HG03025 (cell line): ENCODE measurements around the gene IGSF23.
"Not testable (repeated sequence)": the region's sequence is repeated elsewhere in the genome, so short reads cannot be mapped to it uniquely, and the experiment has no call there.

ENCODE experiments used
- ATAC-seq: cut with Tn5 transposase; IDR thresholded peaks from one replicate; pipeline ENCODE4 v1.9.1; 2021; ENCODE audit warnings: mild to moderate bottlenecking, moderate library complexity; ENCODE audit not compliant: unreplicated experiment, low FRiP score

IGSF23 gene

GRCh38 chr19:44658069-44658733 is 44.8 kb downstream of the IGSF23 start:
- ATAC-seq = no peak

GRCh38 chr19:44660081-44660480 is 46.7 kb downstream of the IGSF23 start:
- ATAC-seq = no peak

GRCh38 chr19:44661205-44661604 is 47.8 kb downstream of the IGSF23 start:
- no peak for ATAC-seq

- no peak for ATAC-seq
Measured at GRCh38 chr19:44661904-44662303, 48.5 kb downstream of the IGSF23 start.

- ATAC-seq = no peak
Measured at GRCh38 chr19:44662691-44663385, 49.5 kb downstream of the IGSF23 start.

GRCh38 chr19:44663996-44664395 is 50.6 kb downstream of the IGSF23 start:
- ATAC-seq = no peak

GRCh38 chr19:44664976-44665375 is 51.6 kb downstream of the IGSF23 start:
- ATAC-seq = no peak

GRCh38 chr19:44666852-44667556 is 53.6 kb downstream of the IGSF23 start:
- no peak for ATAC-seq

- ATAC-seq = no peak
Measured at GRCh38 chr19:44668985-44669764, 55.8 kb downstream of the IGSF23 start.

GRCh38 chr19:44670027-44670426 is 56.7 kb downstream of the IGSF23 start:
- not testable (repeated sequence) for ATAC-seq

GRCh38 chr19:44671400-44671799 is 58.0 kb downstream of the IGSF23 start, which contains the start of gene CEACAM19:
TSS of gene CEACAM19 (plus strand) at chr19:44671482. CDS start at chr19:44671932, 450 bp downstream.
- no peak for ATAC-seq

GRCh38 chr19:44672226-44672625 is 58.9 kb downstream of the IGSF23 start:
- ATAC-seq = no peak

GRCh38 chr19:44673510-44673909 is 60.1 kb downstream of the IGSF23 start:
- no peak for ATAC-seq

- ATAC-seq = no peak
Measured at GRCh38 chr19:44675521-44675920, 62.2 kb downstream of the IGSF23 start.

GRCh38 chr19:44677019-44677811 is 63.9 kb downstream of the IGSF23 start:
- no peak for ATAC-seq

GRCh38 chr19:44680536-44680935 is 67.2 kb downstream of the IGSF23 start:
- ATAC-seq = no peak

GRCh38 chr19:44681992-44682790 is 68.8 kb downstream of the IGSF23 start:
- ATAC-seq = no peak

GRCh38 chr19:44682807-44683206 is 69.4 kb downstream of the IGSF23 start:
- ATAC-seq = no peak
